ENCODE data around the gene EPX.

- TF ChIP-seq POLR2A (IDR thresholded peaks at IDR 0.05; ENCODE audit: low read length) (no peak), GATA1 (IDR thresholded peaks at IDR 0.05; ENCODE audit: low read depth, low read length) (no peak)
Measured at GRCh38 chr17:58166682-58167081, 25.8 kb upstream of the EPX start, which contains the start of gene OR4D2.
